Inferior parietal cortex (tissue), 1 donor: ENCODE measurements around the gene ADAMTS2.
"Not testable (repeated sequence)": the region's sequence is repeated elsewhere in the genome, so short reads cannot be mapped to it uniquely, and the experiment has no call there.

ENCODE experiments used
- DNase-seq: peaks from one replicate; pipeline ENCODE4 v3.0.0-alpha.2; 2016; ENCODE audit errors: extremely low spot score

ADAMTS2 gene

DNA sequence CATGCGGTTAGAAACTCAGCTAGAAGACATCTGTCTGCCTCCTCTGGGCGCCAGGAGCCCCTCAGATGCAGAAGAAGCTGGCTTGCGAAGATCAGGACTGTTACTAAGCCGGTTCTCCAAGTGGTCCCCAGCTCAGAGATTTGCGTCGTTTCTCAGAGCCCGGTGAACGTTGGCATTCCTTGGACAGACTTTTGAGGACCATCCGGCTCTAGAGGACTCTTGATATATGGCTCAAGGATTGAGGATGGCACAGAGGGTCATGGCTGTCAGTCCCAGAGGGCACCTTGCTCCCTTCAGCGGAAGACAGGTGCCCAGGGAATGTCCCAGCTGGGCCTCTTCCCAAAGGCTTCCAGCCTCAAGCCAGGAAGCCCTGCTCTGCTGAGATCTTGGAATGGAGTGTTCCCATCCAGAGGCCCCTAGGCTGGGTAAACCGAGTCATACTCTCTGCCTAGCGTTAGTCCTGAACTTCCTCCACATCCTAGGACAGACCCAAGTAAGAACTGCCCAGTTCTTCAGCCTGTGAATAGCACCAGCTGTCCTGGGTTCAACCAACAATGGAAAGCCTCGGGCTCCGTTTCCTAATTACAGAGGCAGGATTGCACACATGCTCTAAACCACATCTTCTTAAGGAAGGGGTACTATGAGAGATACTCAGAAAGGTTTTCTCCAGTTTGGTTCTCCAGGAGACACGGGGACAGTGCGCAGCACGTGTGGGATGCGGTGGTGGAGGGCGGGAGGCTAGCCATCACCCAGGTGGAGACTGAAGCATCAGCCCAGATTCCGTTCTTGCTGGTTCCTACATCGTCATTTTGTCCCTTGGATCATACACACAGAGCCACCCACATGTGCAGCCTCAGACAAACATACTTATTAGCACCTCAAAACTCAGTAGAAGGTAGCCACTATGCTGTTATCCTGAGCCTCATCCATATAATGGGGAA lies 233.7 kb downstream of the ADAMTS2 start:
- DNase-seq, result no peak

GRCh38 chr5:179110528-179110927 lies 234.7 kb downstream of the ADAMTS2 start:
- DNase-seq, result no peak

GRCh38 chr5:179101282-179101681 lies 244.0 kb downstream of the ADAMTS2 start:
- not testable (repeated sequence) for DNase-seq

DNA sequence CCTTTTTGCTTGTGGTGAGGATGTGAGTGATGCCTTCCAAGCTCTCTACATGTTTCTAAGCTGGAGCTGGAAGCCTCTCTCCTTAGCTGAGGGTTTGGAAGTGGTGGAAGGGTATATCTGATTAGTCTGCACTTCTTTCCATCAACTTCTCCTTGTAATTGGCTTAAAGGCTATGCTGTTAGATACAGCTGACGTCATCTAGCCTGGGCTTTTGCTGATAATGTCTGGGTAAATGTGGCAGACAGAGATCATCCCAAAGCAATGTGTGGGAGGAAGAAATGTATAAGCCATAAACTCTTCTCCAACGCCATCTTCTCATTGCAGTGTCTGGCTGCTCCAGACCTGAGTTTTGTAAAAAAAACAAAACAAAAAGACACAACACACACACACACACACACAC lies 255.8 kb downstream of the ADAMTS2 start:
- DNase-seq, result no peak

DNA sequence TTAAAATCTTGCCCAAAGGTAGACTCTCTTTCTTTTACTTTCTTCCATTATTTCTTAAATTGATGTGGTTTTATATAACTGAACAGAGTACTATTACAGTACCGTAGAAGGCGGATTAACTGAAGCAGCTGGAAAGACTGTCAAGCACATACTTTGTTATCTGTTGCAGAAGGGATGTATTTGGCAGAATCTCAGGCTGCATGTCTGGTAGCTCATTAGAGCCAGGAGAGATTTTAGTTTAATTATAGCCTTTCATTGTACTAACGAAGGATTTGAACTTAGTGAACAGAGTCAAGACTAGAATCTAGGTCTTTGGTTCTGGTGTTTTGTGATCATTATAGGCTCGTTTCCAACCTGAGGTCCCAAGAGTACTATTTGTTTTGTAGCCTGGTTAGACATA lies 264.5 kb downstream of the ADAMTS2 start:
- no peak for DNase-seq

GRCh38 chr5:179079165-179079987 lies 265.9 kb downstream of the ADAMTS2 start:
- DNase-seq, result no peak

- no peak for DNase-seq
Observed at GRCh38 chr5:179065703-179066102, 279.6 kb downstream of the ADAMTS2 start.

DNA sequence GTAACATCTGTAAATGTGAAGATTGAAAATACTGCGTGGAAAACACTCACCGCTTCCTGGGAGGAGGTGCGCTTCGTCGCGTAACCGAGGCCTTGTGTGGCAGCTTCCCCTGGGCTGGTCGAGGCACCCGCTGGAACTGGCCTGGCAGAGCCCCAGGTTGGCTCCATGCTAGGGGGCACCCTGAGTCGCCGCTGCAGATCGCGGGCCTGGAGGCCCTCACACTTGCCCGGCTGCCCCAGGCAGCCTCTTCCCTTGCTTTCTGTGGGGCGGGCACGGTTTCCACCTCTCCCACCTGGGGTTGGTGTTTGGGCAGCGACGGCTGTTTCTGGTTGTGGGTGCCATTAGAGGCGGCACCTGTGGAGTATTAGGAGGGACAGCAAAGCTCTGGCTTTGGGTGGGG lies 284.2 kb downstream of the ADAMTS2 start:
- DNase-seq, result no peak
